GM19397 (cell line): ENCODE measurements around the gene LNX1.
A peak's percentile ranks its signal among the peaks of the same experiment; 100 is the strongest.

Experiments used
- ATAC-seq: cut with Tn5 transposase; IDR thresholded peaks from one replicate; pipeline ENCODE4 v1.9.1; 2021; ENCODE audit warnings: mild to moderate bottlenecking, moderate library complexity; ENCODE audit not compliant: unreplicated experiment

Gene LNX1

GRCh38 chr4:53601251-53601764, 10.0 kb upstream of the LNX1 start:
- peak; percentile 81 for ATAC-seq

DNA sequence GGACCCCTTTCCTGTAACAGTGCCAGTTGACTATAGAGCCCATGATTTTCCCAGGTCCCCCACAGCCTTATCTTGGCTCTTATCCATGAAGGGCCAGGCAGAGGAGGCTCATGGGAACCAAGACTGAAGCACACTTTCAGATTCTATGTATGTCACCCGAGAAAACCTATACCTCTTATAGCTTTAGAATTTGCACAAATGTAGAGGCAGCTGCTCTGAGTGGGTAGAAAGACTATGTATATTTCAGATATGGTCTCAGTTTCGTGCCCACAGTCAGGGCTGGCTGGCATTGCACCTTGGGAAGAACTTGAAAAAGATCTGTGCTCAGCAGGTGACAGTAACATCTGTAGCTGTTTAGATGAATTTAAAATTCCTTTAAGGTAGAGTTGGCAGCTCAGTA, 8.3 kb upstream of the LNX1 start:
- no peak for ATAC-seq

DNA sequence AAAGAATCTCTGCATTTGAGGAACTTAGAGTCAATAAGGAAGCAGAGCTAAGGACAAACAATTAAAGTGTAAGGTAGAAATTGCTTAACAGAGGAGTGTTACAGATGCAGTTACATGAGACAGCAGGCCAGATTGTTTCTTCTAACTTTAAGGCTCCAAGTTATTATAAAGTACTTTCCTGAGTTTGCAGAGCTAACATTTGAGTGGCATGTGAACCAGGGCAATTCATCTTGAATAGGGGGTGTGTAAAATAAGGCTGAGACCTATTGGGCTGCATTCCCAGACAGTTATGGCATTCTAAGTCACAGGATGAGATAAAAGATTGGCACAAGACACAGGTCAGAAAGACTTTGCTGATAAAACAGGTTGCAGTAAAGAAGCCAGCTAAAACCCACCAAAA, 7.6 kb upstream of the LNX1 start:
- no peak for ATAC-seq

DNA sequence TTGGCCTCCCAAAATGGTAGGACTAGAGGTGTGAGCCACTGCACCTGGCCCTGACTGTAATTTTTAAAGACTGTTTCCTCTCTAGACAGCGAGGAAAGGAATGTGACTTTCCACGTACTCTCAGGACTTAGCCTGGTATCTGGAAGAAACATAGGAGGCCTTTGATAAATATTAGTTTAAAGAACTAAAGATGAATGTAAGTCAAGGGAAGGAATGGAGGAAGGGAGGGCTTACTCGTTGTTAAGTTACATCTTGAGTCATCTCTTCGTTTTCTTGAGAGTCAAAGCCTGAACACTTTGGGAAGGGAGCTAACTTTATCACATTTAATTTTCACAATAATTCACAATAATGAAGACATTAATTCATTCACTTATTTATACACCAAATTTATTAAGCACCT, 7.2 kb upstream of the LNX1 start:
- ATAC-seq = no peak

DNA sequence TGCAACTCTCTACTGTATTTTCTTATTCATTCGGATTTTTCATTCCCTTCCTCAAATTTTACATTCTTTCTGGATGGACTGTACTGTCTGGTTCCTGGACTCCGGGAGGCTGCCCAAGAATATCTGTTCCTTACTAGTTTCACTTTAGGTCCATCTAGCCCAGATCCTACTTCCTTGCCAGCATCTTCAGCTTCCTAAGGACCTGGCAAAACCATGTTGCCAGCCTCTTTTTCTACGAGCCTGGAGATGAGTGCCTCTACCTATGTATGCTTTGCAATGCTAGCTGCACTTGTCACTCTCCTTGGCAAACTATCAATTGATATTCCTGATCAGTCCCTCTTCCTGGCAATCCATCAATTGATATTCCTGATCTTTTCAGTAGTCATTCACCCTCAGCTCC, 5.6 kb upstream of the LNX1 start:
- no peak for ATAC-seq

- ATAC-seq = no peak
Observed at GRCh38 chr4:53595834-53596233, 4.5 kb upstream of the LNX1 start.

- no peak for ATAC-seq
Observed at GRCh38 chr4:53595204-53595603, 3.9 kb upstream of the LNX1 start.

GRCh38 chr4:53593765-53594164, 2.5 kb upstream of the LNX1 start:
- no peak for ATAC-seq

- ATAC-seq = no peak
Observed at GRCh38 chr4:53592686-53593501, 1.6 kb upstream of the LNX1 start.

GRCh38 chr4:53592122-53592521, 836 bp upstream of the LNX1 start:
- ATAC-seq = no peak

GRCh38 chr4:53590187-53590586, 1.1 kb downstream of the LNX1 start:
- no peak for ATAC-seq

DNA sequence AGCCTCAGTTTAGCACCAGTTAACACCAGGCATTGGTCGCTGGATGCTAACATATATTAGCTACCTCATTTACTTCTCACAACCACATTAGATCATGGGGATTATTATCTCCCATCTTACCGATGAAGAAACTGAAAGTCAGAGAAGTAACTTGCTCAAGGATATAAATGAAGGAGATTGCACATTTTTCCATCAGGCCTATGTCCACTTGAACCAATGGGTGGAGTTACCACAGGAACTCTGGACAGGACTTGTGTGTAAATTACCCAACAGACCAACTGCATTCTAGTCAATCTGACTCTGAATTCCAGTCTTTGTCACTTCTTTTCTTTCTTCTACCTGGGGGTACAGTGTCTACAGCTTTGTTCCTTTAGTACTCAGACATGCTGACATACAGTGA, 1.8 kb downstream of the LNX1 start:
- no peak for ATAC-seq

DNA sequence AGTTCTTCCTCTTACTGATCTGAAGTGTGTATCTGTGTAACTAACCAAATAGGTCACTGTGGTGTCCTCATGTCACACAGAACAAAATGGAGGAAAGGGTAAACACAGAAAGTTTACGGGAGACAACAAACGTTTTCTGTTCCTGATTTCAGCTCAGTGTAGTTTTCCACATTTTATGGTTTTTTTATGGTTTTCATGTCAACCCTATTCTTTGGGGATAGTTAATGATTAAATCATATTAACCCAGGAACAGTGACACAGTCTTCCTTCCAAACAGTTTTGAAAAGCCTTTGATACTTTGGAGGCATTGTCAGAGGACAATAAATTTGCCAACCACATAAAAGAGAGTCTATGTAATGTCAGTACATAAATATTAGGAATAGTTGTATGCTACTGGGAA, 4.2 kb downstream of the LNX1 start:
- ATAC-seq = no peak

DNA sequence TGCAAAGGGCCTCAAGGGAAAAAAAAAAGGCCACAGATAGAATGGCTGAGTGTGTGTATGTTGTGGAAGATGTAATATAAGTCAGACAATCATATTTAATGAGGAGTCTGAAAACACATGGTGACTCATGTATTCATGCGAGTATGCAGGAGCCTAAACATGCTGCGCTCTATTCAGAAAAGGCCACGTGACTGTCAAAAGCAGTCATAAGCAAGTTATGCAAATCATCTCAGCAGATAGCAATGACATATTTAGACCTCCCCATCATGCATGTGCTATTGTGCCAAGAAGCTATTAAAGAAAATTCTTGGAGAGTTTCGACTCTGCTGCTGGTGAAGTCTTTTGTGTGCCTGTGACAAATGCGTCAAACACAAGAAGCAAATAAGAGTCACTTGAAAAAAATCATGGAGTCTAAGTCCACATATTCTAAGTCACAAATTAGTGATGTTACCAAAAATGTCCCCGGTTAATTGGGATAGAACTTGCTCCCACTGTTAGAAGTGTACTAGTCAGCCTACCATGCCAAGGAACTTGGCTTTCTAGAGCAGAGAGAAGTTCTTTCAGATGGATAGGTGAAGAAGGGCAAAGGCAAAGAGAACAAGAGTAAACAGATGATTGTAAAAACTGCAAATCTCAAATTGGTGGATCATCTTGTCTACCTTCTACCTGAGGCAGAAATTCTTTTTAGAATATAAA, 5.0 kb downstream of the LNX1 start:
- ATAC-seq = no peak

- ATAC-seq = no peak
Observed at GRCh38 chr4:53584658-53585057, 6.6 kb downstream of the LNX1 start.

- ATAC-seq = no peak
Observed at GRCh38 chr4:53583513-53583912, 7.8 kb downstream of the LNX1 start.

- no peak for ATAC-seq
Observed at GRCh38 chr4:53582194-53582593, 9.1 kb downstream of the LNX1 start.

DNA sequence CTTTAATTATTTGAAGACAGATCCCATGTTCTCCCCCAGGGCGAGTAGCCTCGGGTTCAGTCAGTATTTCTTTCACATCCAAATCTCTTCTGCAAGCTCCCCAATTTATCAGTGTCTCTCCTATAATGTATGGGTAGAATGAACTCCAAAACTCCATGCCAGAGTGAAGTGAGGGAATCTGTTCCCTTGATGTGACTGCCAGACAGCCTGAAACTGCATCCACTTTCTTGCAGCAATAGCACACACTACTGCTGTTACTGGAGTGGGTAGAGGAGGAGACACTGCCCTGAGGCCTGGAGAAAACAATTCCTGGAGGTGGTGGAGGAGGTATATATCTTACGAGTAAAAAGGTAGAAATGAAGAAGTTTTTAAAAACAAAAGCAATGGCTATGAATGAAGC, 11.0 kb downstream of the LNX1 start:
- no peak for ATAC-seq

DNA sequence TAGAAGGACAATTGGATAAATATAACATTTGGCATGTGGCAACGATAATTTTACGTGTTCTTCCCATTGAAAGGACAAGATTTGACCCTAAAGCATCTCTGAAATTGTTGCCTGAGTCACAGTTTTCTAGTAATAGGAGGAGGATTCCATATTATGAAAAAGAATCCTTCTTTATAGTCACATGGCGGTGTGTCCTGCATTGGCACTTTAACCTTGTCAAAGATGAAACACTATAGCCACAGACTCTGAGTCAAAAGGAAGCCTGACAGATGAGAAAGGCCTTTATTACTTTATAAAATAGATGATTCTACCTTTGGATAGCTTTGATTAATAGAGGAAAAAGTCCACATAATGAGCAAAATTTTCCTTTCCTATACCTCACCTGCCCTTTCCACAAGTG, 11.5 kb downstream of the LNX1 start:
- ATAC-seq = no peak

- no peak for ATAC-seq
Observed at GRCh38 chr4:53576676-53577372, 14.5 kb downstream of the LNX1 start.

- ATAC-seq = no peak
Observed at GRCh38 chr4:53576071-53576617, 15.1 kb downstream of the LNX1 start.
